ENCODE data around the gene SCUBE3. TPM values are rescaled to one million over a fixed set of nuclear protein-coding genes. Genes with fewer than 3 reads are reported as not detected.

Gene SCUBE3
- total RNA-seq, 1 donor from 2014 or later: 8.8 TPM

- intact Hi-C loops (cut with micrococcal nuclease): no loop called here
- Histone ChIP-seq H3K27ac (replicated peaks) (no peak overlapping the region), H3K9me3 (replicated peaks) (no peaks in the 10 kb centered on the region), H3K27me3 (ENCODE audit: low read depth) (no peaks in the 10 kb centered on the region), H3K4me3 (no peak overlapping the region), H3K36me3 (peaks cover 41% of the 10 kb centered on the region), H3K4me1 (peaks cover 29% of the 10 kb centered on the region)
- no peak for TF ChIP-seq CTCF (IDR thresholded peaks at IDR 0.05; ENCODE audit: borderline replicate concordance)
- DNase-seq: no peak
Observed at GRCh38 chr6:35295521-35296315, 82.0 kb downstream of the SCUBE3 start.

DNA sequence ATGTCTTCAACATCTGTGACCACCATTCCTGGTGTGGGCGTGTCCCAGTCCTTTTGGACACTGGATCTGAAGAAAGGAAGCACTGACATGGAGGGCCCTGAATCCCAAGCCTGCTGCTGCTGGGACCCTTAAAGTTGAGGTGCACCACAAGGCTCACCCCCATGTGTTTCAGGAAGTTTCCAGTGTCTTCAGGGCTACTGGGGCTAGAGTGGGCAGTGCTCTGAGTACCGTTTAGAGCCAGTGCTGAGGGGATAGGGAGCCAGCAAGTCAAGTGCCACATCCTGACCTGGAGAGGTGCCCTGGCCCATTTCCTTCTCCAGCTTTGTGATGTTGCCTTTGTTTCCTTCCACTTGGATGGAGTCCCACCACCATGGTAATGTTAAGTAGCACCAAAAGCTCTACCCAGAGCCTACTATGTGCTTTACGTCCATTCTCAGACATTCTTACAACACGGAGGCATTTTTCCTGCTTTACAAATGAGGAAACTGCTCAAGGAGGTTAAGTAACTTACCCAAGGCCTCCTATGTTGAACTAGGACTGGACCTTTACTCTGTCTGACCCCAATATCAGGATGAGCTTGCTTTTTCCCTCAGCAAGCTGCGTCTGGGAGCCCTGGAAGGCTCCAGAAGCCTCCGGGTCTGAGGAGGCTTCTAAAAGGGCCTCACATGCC, 83.3 kb downstream of the SCUBE3 start:
- no peak for DNase-seq
- H3K27ac ChIP-seq (replicated peaks): peak overlapping the region; percentile 61

GRCh38 chr6:35297601-35298481, 84.1 kb downstream of the SCUBE3 start, which contains the start of gene DEF6:
DEF6 (plus strand) TSS chr6:35297818; CDS start chr6:35297857, 39 bp downstream.
- Histone ChIP-seq H3K27ac (replicated peaks) (peak within 1 kb of the TSS; percentile 61), H3K36me3 (peaks cover 21% of the 10 kb centered on the region), H3K9me3 (replicated peaks) (no peaks in the 10 kb centered on the region), H3K27me3 (ENCODE audit: low read depth) (no peaks in the 10 kb centered on the region), H3K4me1 (peaks cover 34% of the 10 kb centered on the region), H3K4me3 (peak within 1 kb of the TSS; percentile 63)
- peak; percentile 82 for DNase-seq
- intact Hi-C loops (cut with micrococcal nuclease): no loop called here
- TF ChIP-seq CTCF (IDR thresholded peaks at IDR 0.05; ENCODE audit: borderline replicate concordance): peak; percentile 82

More for the DNA sequence above, 83.3 kb downstream of the SCUBE3 start:
- intact Hi-C loops (cut with micrococcal nuclease): no loop called here
- Histone ChIP-seq H3K4me1 (peaks cover 29% of the 10 kb centered on the region), H3K36me3 (peaks cover 27% of the 10 kb centered on the region), H3K4me3 (peak overlapping the region; percentile 63), H3K27me3 (ENCODE audit: low read depth) (no peaks in the 10 kb centered on the region), H3K9me3 (replicated peaks) (no peaks in the 10 kb centered on the region)
- TF ChIP-seq CTCF (IDR thresholded peaks at IDR 0.05; ENCODE audit: borderline replicate concordance): no peak

- no peak for TF ChIP-seq CTCF (IDR thresholded peaks at IDR 0.05; ENCODE audit: borderline replicate concordance)
- no peak for DNase-seq
- Histone ChIP-seq H3K4me1 (peaks cover 39% of the 10 kb centered on the region), H3K4me3 (peak overlapping the region; percentile 63), H3K36me3 (peaks cover 12% of the 10 kb centered on the region), H3K27me3 (ENCODE audit: low read depth) (no peaks in the 10 kb centered on the region), H3K9me3 (replicated peaks) (no peaks in the 10 kb centered on the region), H3K27ac (replicated peaks) (no peak overlapping the region)
- intact Hi-C loops (cut with micrococcal nuclease): no loop called here
Observed at GRCh38 chr6:35298625-35299140, 84.9 kb downstream of the SCUBE3 start.

GRCh38 chr6:35299674-35300073, 85.9 kb downstream of the SCUBE3 start:
- no peaks in the 10 kb centered on the region for H3K9me3 ChIP-seq (replicated peaks)
- intact Hi-C loops (cut with micrococcal nuclease): no loop called here
- TF ChIP-seq CTCF (IDR thresholded peaks at IDR 0.05; ENCODE audit: borderline replicate concordance): no peak
- H3K4me1 ChIP-seq: peaks cover 39% of the 10 kb centered on the region
- H3K27ac ChIP-seq (replicated peaks): no peak overlapping the region
- H3K4me3 ChIP-seq: no peak overlapping the region
- no peaks in the 10 kb centered on the region for H3K27me3 ChIP-seq (ENCODE audit: low read depth)
- peaks cover 8% of the 10 kb centered on the region for H3K36me3 ChIP-seq
- DNase-seq: peak; percentile 39

Measured in left ventricle myocardium inferior (tissue), 1 donor.